Body of pancreas (tissue), 4 donors: ENCODE results near the gene MSL2. TPM values are rescaled to one million over a fixed set of nuclear protein-coding genes. Genes with fewer than 3 reads are reported as not detected.
A peak's percentile ranks its signal among the peaks of the same experiment; 100 is the strongest.
"Not testable (repeated sequence)": the region's sequence is repeated elsewhere in the genome, so short reads cannot be mapped to it uniquely, and the experiment has no call there.

Experiments used
- ATAC-seq: fragments of 150-250 bp; one replicate; pipeline ENCODE4 v1.9.1; 2016
- DNase-seq, 4 donors: peaks; one replicate each; pipeline ENCODE4 v3.0.0-alpha.2; 2019
- H3K27ac ChIP-seq, 4 donors: fragments of 200-600 bp; sonication (generic); 1 replicate in 3 of 4; 2 replicates in 1 of 4; pipeline versions ENCODE4 v1.5.1 to v1.6.1; 2016 to 2019; ENCODE audit warnings: mild to moderate bottlenecking in 1 of 4, mixed read lengths in 1 of 4, moderate library complexity in 1 of 4
- H3K27me3 ChIP-seq, 2 donors: fragments of 200-600 bp; sonication (generic); one replicate each; pipeline ENCODE4 v1.6.0; 2016; ENCODE audit warnings: mild to moderate bottlenecking in 1 of 2
- H3K36me3 ChIP-seq, 2 donors: fragments of 200-600 bp; sonication (generic); replicated peaks in 1 of 2; 2 replicates each; pipeline ENCODE4 v1.5.1; 2016; ENCODE audit warnings: low read depth in 2 of 2; ENCODE audit not compliant: insufficient read depth in 1 of 2
- H3K4me1 ChIP-seq: fragments of 200-600 bp; sonication (generic); one replicate; pipeline ENCODE4 v1.6.0; 2016
- H3K4me3 ChIP-seq, 2 donors: fragments of 200-600 bp; sonication (generic); 1 replicate in 1 of 2; 2 replicates in 1 of 2; pipeline ENCODE4 v1.5.1; 2016 to 2019
- H3K9me3 ChIP-seq, 3 donors: fragments of 200-600 bp; sonication (generic); 1 replicate in 2 of 3; 2 replicates in 1 of 3; pipeline ENCODE4 v1.5.1; 2016
- CTCF ChIP-seq, 7 experiments: fragments of 450-650 bp in 4 of 7; fragments of 200-600 bp in 3 of 7; sonication (generic) in 3 of 7; IDR thresholded peaks; one replicate each; pipeline ENCODE4 v1.5.1; 2016 to 2019; ENCODE audit warnings: antibody characterized with exemption in 7 of 7
- POLR2A ChIP-seq, 3 donors: fragments of 450-650 bp; IDR thresholded peaks; one replicate each; pipeline ENCODE4 v1.6.1; 2016; ENCODE audit warnings: antibody characterized with exemption in 3 of 3, mild to moderate bottlenecking in 2 of 3
- WGBS, 2 donors: methylation state at CpG; one replicate each; pipeline ENCODE4 v1.1.5; 2017; 5-methylcytosine and 5-hydroxymethylcytosine counted together
- intact Hi-C: fragments of 100-400 bp; cut with DNase I; formaldehyde crosslinking; loops from one replicate; pipeline ENCODE4 v1.15.1; 2023
- total RNA-seq, 2 donors: library from RNA; depleted of rRNA; stranded (reverse); fragments of >200 nt; gene quantifications; one replicate each; pipeline ENCODE4 v1.1.0, GENCODE V29; 2016

Gene MSL2
- total RNA-seq, 2 donors from 2014 or later, result 17.5 to 19.2 TPM

DNA sequence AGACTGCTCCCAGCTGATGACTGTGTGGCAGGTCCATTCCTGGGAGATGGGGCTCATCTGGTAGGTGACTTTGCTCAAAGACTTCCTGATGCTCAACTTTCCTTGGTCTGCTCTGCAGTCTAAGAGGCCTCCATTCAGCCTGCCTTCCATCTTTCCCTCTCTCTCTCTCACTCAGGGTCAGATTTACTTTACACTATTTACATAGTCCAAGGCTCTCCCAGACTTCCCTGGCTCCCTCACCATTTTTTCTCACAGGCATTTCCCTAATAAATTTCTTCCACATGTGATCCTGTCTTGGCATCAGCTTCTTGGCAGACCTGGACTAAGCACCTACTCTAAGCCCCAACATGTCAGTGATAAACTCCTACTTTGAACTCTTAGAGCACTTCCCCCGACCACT lies 41.0 kb upstream of the MSL2 start:
- peak in 1 of 4 donors; percentile 10 for DNase-seq
- H3K9me3 ChIP-seq, result no peaks in the 10 kb centered on the region

GRCh38 chr3:136236109-136236508 lies 40.0 kb upstream of the MSL2 start:
- no peak for TF ChIP-seq POLR2A (IDR thresholded peaks at IDR 0.05)
- TF ChIP-seq CTCF (IDR thresholded peaks at IDR 0.05), result no peak
- Histone ChIP-seq H3K27ac (no peak overlapping the region), H3K9me3 (no peaks in the 10 kb centered on the region), H3K4me1 (no peaks in the 10 kb centered on the region), H3K36me3 (no peaks in the 10 kb centered on the region), H3K4me3 (no peak overlapping the region), H3K27me3 (no peaks in the 10 kb centered on the region)
- 75 to 85% methylated on average over 2 of the region's 2 CpGs for WGBS, 2 donors
- ATAC-seq (no peak), DNase-seq (no peak)
- intact Hi-C loops, result no loop called here

More for the DNA sequence above, 41.0 kb upstream of the MSL2 start:
- H3K4me3 ChIP-seq, result no peak overlapping the region
- H3K4me1 ChIP-seq, result no peaks in the 10 kb centered on the region
- TF ChIP-seq POLR2A (IDR thresholded peaks at IDR 0.05) (no peak), CTCF (IDR thresholded peaks at IDR 0.05) (no peak)
- ATAC-seq, result no peak
- H3K27ac ChIP-seq, result no peak overlapping the region
- no peaks in the 10 kb centered on the region for H3K36me3 ChIP-seq
- intact Hi-C loops, result no loop called here
- 23 to 50% methylated on average over 1 of the region's 1 CpG for WGBS, 2 donors
- no peaks in the 10 kb centered on the region for H3K27me3 ChIP-seq

GRCh38 chr3:136235545-136235944 lies 39.4 kb upstream of the MSL2 start:
- ATAC-seq, result no peak
- no peak for DNase-seq
- WGBS, 2 donors, result 92 to 100% methylated on average over 1 of the region's 1 CpG
- TF ChIP-seq POLR2A (IDR thresholded peaks at IDR 0.05) (no peak), CTCF (IDR thresholded peaks at IDR 0.05) (no peak)
- H3K9me3 ChIP-seq, result no peaks in the 10 kb centered on the region
- H3K4me3 ChIP-seq, result no peak overlapping the region
- intact Hi-C loops, result no loop called here
- H3K4me1 ChIP-seq, result no peaks in the 10 kb centered on the region
- H3K36me3 ChIP-seq, result no peaks in the 10 kb centered on the region
- H3K27me3 ChIP-seq, result no peaks in the 10 kb centered on the region
- no peak overlapping the region for H3K27ac ChIP-seq

DNA sequence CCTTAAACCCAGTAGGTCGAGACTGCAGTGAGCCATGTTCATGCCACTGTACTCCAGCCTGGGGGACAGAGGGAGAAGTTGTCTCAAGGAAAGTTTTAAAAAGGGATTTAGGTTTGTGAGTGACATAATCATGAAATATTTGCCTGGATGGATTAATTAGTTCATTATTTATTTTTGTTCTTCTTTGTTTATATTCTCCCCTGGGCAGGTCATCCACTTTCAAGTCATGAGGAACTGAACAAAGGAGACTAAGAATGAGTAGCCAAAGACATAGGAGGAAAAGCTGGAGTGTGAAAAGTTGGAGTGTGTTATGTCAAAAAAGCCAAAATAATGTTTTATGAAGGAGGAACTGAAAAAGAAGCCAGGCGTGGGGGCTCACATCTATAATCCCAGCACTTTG lies 36.3 kb upstream of the MSL2 start:
- Histone ChIP-seq H3K9me3 (no peaks in the 10 kb centered on the region), H3K4me1 (no peaks in the 10 kb centered on the region), H3K27ac (no peak overlapping the region), H3K27me3 (no peaks in the 10 kb centered on the region), H3K4me3 (no peak overlapping the region), H3K36me3 (no peaks in the 10 kb centered on the region)
- ATAC-seq, result no peak
- intact Hi-C loops, result no loop called here
- DNase-seq, result no peak
- no peak for TF ChIP-seq POLR2A (IDR thresholded peaks at IDR 0.05)
- TF ChIP-seq CTCF (IDR thresholded peaks at IDR 0.05), result no peak
- 77 to 84% methylated on average over 2 of the region's 2 CpGs for WGBS, 2 donors

- intact Hi-C loops, H3K27me3 ChIP-seq, H3K36me3 ChIP-seq, H3K27ac ChIP-seq, H3K4me1 ChIP-seq, H3K9me3 ChIP-seq, H3K4me3 ChIP-seq, DNase-seq, ATAC-seq: not testable (repeated sequence)
- WGBS, 2 donors, result 80 to 89% methylated on average over 4 of the region's 4 CpGs
These were observed 26.6 kb upstream of the MSL2 start for GRCh38 chr3:136222746-136223145.
